Measurements from ENCODE around the gene RNF14.

Gene RNF14

GRCh38 chr5:142015781-142016533 lies 47.1 kb downstream of the RNF14 start:
- Histone ChIP-seq H3K4me3 (ENCODE audit: insufficient read depth in 1 of 2, low read depth in 1 of 2, low read length in 2 of 2) (no peak overlapping the region), H3K9me3 (ENCODE audit: control insufficient read depth, low read length) (no peaks in the 10 kb centered on the region), H2BK5ac (ENCODE audit: low read depth, low read length, poor library complexity, severe bottlenecking) (no peak overlapping the region), H2AK5ac (ENCODE audit: low read length, severe bottlenecking) (peak overlapping the region; percentile 62), H2BK15ac (ENCODE audit: low read depth, poor library complexity, severe bottlenecking) (no peak overlapping the region), H3K9ac (ENCODE audit: low read length) (no peak overlapping the region), H3K27me3 (ENCODE audit: control insufficient read depth in 1 of 2, insufficient read depth in 1 of 2, low read length in 2 of 2) (no peaks in the 10 kb centered on the region), H2BK120ac (ENCODE audit: low read depth, low read length) (no peak overlapping the region), H3K36me3 (ENCODE audit: control insufficient read depth in 1 of 2, insufficient read depth in 2 of 2, low read depth in 1 of 2, low read length in 2 of 2) (peaks cover 0 to 9% of the 10 kb centered on the region in 2 experiments), H3K4ac (ENCODE audit: low read depth in 1 of 2, low read length in 2 of 2) (no peak overlapping the region), H3K23ac (ENCODE audit: low read length in 2 of 2) (no peak overlapping the region), H2AFZ (ENCODE audit: low read depth, low read length) (no peak overlapping the region), H4K8ac (ENCODE audit: low read length) (no peak overlapping the region), H3K4me2 (ENCODE audit: low read length, poor library complexity, severe bottlenecking) (no peak overlapping the region), H4K91ac (ENCODE audit: low read length) (no peak overlapping the region), H3K27ac (ENCODE audit: low read length, poor library complexity, severe bottlenecking) (peak overlapping the region; percentile 18), H3K18ac (ENCODE audit: low read depth in 1 of 2, low read length in 2 of 2) (peak overlapping the region in 1 of 2 experiments; percentile 73), H3K79me1 (replicated peaks; ENCODE audit: low read length, poor library complexity, severe bottlenecking) (peaks cover 9% of the 10 kb centered on the region), H2BK12ac (ENCODE audit: low read length in 2 of 2) (no peak overlapping the region), H3K14ac (ENCODE audit: low read length in 2 of 2) (no peak overlapping the region), H3K4me1 (ENCODE audit: control insufficient read depth, insufficient read depth, low read depth, low read length) (peaks cover 26% of the 10 kb centered on the region)
- DNase-seq, result peak; percentile 81
- 73% methylated on average over 4 of the region's 6 CpGs for WGBS

- Histone ChIP-seq H3K4me1 (ENCODE audit: control insufficient read depth, insufficient read depth, low read depth, low read length) (peaks cover 25% of the 10 kb centered on the region), H3K4me3 (ENCODE audit: insufficient read depth in 1 of 2, low read depth in 1 of 2, low read length in 2 of 2) (no peak overlapping the region), H3K27ac (ENCODE audit: low read length, poor library complexity, severe bottlenecking) (no peak overlapping the region), H3K9ac (ENCODE audit: low read length) (no peak overlapping the region), H3K79me1 (replicated peaks; ENCODE audit: low read length, poor library complexity, severe bottlenecking) (peaks cover 8% of the 10 kb centered on the region), H3K23ac (ENCODE audit: low read length in 2 of 2) (no peak overlapping the region), H3K27me3 (ENCODE audit: control insufficient read depth in 1 of 2, insufficient read depth in 1 of 2, low read length in 2 of 2) (no peaks in the 10 kb centered on the region), H4K8ac (ENCODE audit: low read length) (no peak overlapping the region), H3K14ac (ENCODE audit: low read length in 2 of 2) (no peak overlapping the region), H2AFZ (ENCODE audit: low read depth, low read length) (no peak overlapping the region), H3K9me3 (ENCODE audit: control insufficient read depth, low read length) (no peaks in the 10 kb centered on the region), H2BK120ac (ENCODE audit: low read depth, low read length) (no peak overlapping the region), H3K4me2 (ENCODE audit: low read length, poor library complexity, severe bottlenecking) (no peak overlapping the region), H2AK5ac (ENCODE audit: low read length, severe bottlenecking) (peak overlapping the region; percentile 40), H3K4ac (ENCODE audit: low read depth in 1 of 2, low read length in 2 of 2) (no peak overlapping the region), H2BK12ac (ENCODE audit: low read length in 2 of 2) (peak overlapping the region in 1 of 2 experiments; percentile 22), H3K36me3 (ENCODE audit: control insufficient read depth in 1 of 2, insufficient read depth in 2 of 2, low read depth in 1 of 2, low read length in 2 of 2) (peaks cover 0 to 3% of the 10 kb centered on the region in 2 experiments), H3K18ac (ENCODE audit: low read depth in 1 of 2, low read length in 2 of 2) (no peak overlapping the region), H2BK15ac (ENCODE audit: low read depth, poor library complexity, severe bottlenecking) (no peak overlapping the region), H2BK5ac (ENCODE audit: low read depth, low read length, poor library complexity, severe bottlenecking) (no peak overlapping the region), H4K91ac (ENCODE audit: low read length) (no peak overlapping the region)
- 90% methylated on average over 4 of the region's 4 CpGs for WGBS
- no peak for DNase-seq
Measured at GRCh38 chr5:142016556-142016955, 47.7 kb downstream of the RNF14 start.

GRCh38 chr5:142017832-142018427 lies 49.0 kb downstream of the RNF14 start:
- H3K4ac ChIP-seq (ENCODE audit: low read depth in 1 of 2, low read length in 2 of 2), result no peak overlapping the region

GRCh38 chr5:142020122-142020659 lies 51.3 kb downstream of the RNF14 start:
- Histone ChIP-seq H3K4me2 (ENCODE audit: low read length, poor library complexity, severe bottlenecking) (no peak overlapping the region), H2BK120ac (ENCODE audit: low read depth, low read length) (no peak overlapping the region), H4K91ac (ENCODE audit: low read length) (no peak overlapping the region), H2BK15ac (ENCODE audit: low read depth, poor library complexity, severe bottlenecking) (no peak overlapping the region), H3K4me3 (ENCODE audit: insufficient read depth in 1 of 2, low read depth in 1 of 2, low read length in 2 of 2) (no peak overlapping the region), H3K27ac (ENCODE audit: low read length, poor library complexity, severe bottlenecking) (no peak overlapping the region), H3K9ac (ENCODE audit: low read length) (no peak overlapping the region), H3K27me3 (ENCODE audit: control insufficient read depth in 1 of 2, insufficient read depth in 1 of 2, low read length in 2 of 2) (no peaks in the 10 kb centered on the region), H3K4ac (ENCODE audit: low read depth in 1 of 2, low read length in 2 of 2) (no peak overlapping the region), H2BK12ac (ENCODE audit: low read length in 2 of 2) (no peak overlapping the region), H4K8ac (ENCODE audit: low read length) (no peak overlapping the region), H2AK5ac (ENCODE audit: low read length, severe bottlenecking) (no peak overlapping the region), H2AFZ (ENCODE audit: low read depth, low read length) (no peak overlapping the region), H2BK5ac (ENCODE audit: low read depth, low read length, poor library complexity, severe bottlenecking) (no peak overlapping the region), H3K9me3 (ENCODE audit: control insufficient read depth, low read length) (no peaks in the 10 kb centered on the region), H3K23ac (ENCODE audit: low read length in 2 of 2) (no peak overlapping the region), H3K14ac (ENCODE audit: low read length in 2 of 2) (no peak overlapping the region), H3K18ac (ENCODE audit: low read depth in 1 of 2, low read length in 2 of 2) (no peak overlapping the region), H3K4me1 (ENCODE audit: control insufficient read depth, insufficient read depth, low read depth, low read length) (peaks cover 7% of the 10 kb centered on the region), H3K36me3 (ENCODE audit: control insufficient read depth in 1 of 2, insufficient read depth in 2 of 2, low read depth in 1 of 2, low read length in 2 of 2) (no peaks in the 10 kb centered on the region), H3K79me1 (replicated peaks; ENCODE audit: low read length, poor library complexity, severe bottlenecking) (no peaks in the 10 kb centered on the region)
- DNase-seq, result no peak
- 92% methylated on average over 1 of the region's 1 CpG for WGBS

More at GRCh38 chr5:142017832-142018427, 49.0 kb downstream of the RNF14 start:
- H3K79me1 ChIP-seq (replicated peaks; ENCODE audit: low read length, poor library complexity, severe bottlenecking), result peaks cover 3% of the 10 kb centered on the region
- no peaks in the 10 kb centered on the region for H3K36me3 ChIP-seq (ENCODE audit: control insufficient read depth in 1 of 2, insufficient read depth in 2 of 2, low read depth in 1 of 2, low read length in 2 of 2)
- peak; percentile 83 for DNase-seq
- H2BK120ac ChIP-seq (ENCODE audit: low read depth, low read length), result no peak overlapping the region
- no peak overlapping the region for H3K4me3 ChIP-seq (ENCODE audit: insufficient read depth in 1 of 2, low read depth in 1 of 2, low read length in 2 of 2)
- H4K91ac ChIP-seq (ENCODE audit: low read length), result no peak overlapping the region
- H4K8ac ChIP-seq (ENCODE audit: low read length), result no peak overlapping the region
- no peak overlapping the region for H2BK12ac ChIP-seq (ENCODE audit: low read length in 2 of 2)
- H2BK15ac ChIP-seq (ENCODE audit: low read depth, poor library complexity, severe bottlenecking), result no peak overlapping the region
- no peaks in the 10 kb centered on the region for H3K9me3 ChIP-seq (ENCODE audit: control insufficient read depth, low read length)
- H2AFZ ChIP-seq (ENCODE audit: low read depth, low read length), result no peak overlapping the region
- no peaks in the 10 kb centered on the region for H3K27me3 ChIP-seq (ENCODE audit: control insufficient read depth in 1 of 2, insufficient read depth in 1 of 2, low read length in 2 of 2)
- H2AK5ac ChIP-seq (ENCODE audit: low read length, severe bottlenecking), result no peak overlapping the region
- H3K9ac ChIP-seq (ENCODE audit: low read length), result no peak overlapping the region
- no peak overlapping the region for H2BK5ac ChIP-seq (ENCODE audit: low read depth, low read length, poor library complexity, severe bottlenecking)
- H3K14ac ChIP-seq (ENCODE audit: low read length in 2 of 2), result no peak overlapping the region
- 69% methylated on average over 5 of the region's 5 CpGs for WGBS
- no peak overlapping the region for H3K18ac ChIP-seq (ENCODE audit: low read depth in 1 of 2, low read length in 2 of 2)
- no peak overlapping the region for H3K4me2 ChIP-seq (ENCODE audit: low read length, poor library complexity, severe bottlenecking)
- H3K4me1 ChIP-seq (ENCODE audit: control insufficient read depth, insufficient read depth, low read depth, low read length), result peaks cover 19% of the 10 kb centered on the region
- H3K23ac ChIP-seq (ENCODE audit: low read length in 2 of 2), result no peak overlapping the region
- H3K27ac ChIP-seq (ENCODE audit: low read length, poor library complexity, severe bottlenecking), result no peak overlapping the region

All from mesenchymal stem cell (in vitro differentiated cells and primary cell).